Subcutaneous abdominal adipose tissue (tissue), 5 donors: ENCODE measurements around the gene SUCLG2.

Source experiments
- H3K27ac ChIP-seq: one replicate; pipeline ENCODE4 v1.7.0; 2013; ENCODE audit warnings: low read depth, mild to moderate bottlenecking, inconsistent platforms, low read length, moderate library complexity
- H3K27me3 ChIP-seq, 5 donors: one replicate each; pipeline ENCODE4 v1.7.0; 2013; ENCODE audit warnings: low read length in 5 of 5, inconsistent platforms in 1 of 5; ENCODE audit not compliant: control insufficient read depth in 5 of 5, insufficient read depth in 4 of 5
- H3K36me3 ChIP-seq, 5 donors: one replicate each; pipeline ENCODE4 v1.7.0; 2013; ENCODE audit warnings: low read length in 5 of 5; ENCODE audit not compliant: control insufficient read depth in 5 of 5, insufficient read depth in 5 of 5
- H3K4me1 ChIP-seq, 5 donors: one replicate each; pipeline ENCODE4 v1.7.0; 2013; ENCODE audit warnings: low read length in 5 of 5, mild to moderate bottlenecking in 3 of 5, moderate library complexity in 1 of 5; ENCODE audit not compliant: control insufficient read depth in 5 of 5, insufficient read depth in 5 of 5
- H3K4me3 ChIP-seq, 5 donors: one replicate each; pipeline ENCODE4 v1.7.0; 2013; ENCODE audit warnings: low read length in 5 of 5, low read depth in 1 of 5
- H3K9ac ChIP-seq, 5 donors: one replicate each; pipeline ENCODE4 v1.7.0; 2013; ENCODE audit warnings: low read length in 5 of 5, mild to moderate bottlenecking in 4 of 5, moderate library complexity in 3 of 5
- H3K9me3 ChIP-seq, 5 donors: one replicate each; pipeline ENCODE4 v1.7.0; 2013; ENCODE audit warnings: low read length in 5 of 5; ENCODE audit not compliant: control insufficient read depth in 5 of 5
- donor health status: healthy.
- donor health status: healthy.
- donor health status: healthy.
- donor health status: healthy.
- donor health status: healthy.

The SUCLG2 gene

GRCh38 chr3:67346081-67346480 lies 308.3 kb downstream of the SUCLG2 start:
- H3K9ac ChIP-seq: no peak overlapping the region
- H3K4me3 ChIP-seq: no peak overlapping the region
- H3K9me3 ChIP-seq: peaks cover 0 to 4% (median 0%) of the 10 kb centered on the region in 5 donors
- no peaks in the 10 kb centered on the region for H3K4me1 ChIP-seq
- H3K36me3 ChIP-seq: no peaks in the 10 kb centered on the region
- no peak overlapping the region for H3K27ac ChIP-seq
- H3K27me3 ChIP-seq: no peaks in the 10 kb centered on the region

GRCh38 chr3:67335813-67336212 lies 318.6 kb downstream of the SUCLG2 start:
- no peak overlapping the region for H3K9ac ChIP-seq
- H3K27me3 ChIP-seq: no peaks in the 10 kb centered on the region
- no peak overlapping the region for H3K4me3 ChIP-seq
- H3K27ac ChIP-seq: no peak overlapping the region
- no peaks in the 10 kb centered on the region for H3K4me1 ChIP-seq
- no peaks in the 10 kb centered on the region for H3K36me3 ChIP-seq
- peaks cover 3 to 26% (median 24%) of the 10 kb centered on the region in 5 donors for H3K9me3 ChIP-seq

- Histone ChIP-seq H3K4me1 (no peaks in the 10 kb centered on the region), H3K27ac (no peak overlapping the region), H3K9me3 (peaks cover 2 to 18% (median 16%) of the 10 kb centered on the region in 5 donors), H3K9ac (no peak overlapping the region), H3K36me3 (no peaks in the 10 kb centered on the region), H3K27me3 (no peaks in the 10 kb centered on the region), H3K4me3 (no peak overlapping the region)
These were observed 319.8 kb downstream of the SUCLG2 start for GRCh38 chr3:67334588-67334987.

- H3K36me3 ChIP-seq: no peaks in the 10 kb centered on the region
These were observed 325.1 kb downstream of the SUCLG2 start for GRCh38 chr3:67329358-67329757.

GRCh38 chr3:67327582-67327981 lies 326.8 kb downstream of the SUCLG2 start:
- no peaks in the 10 kb centered on the region for H3K27me3 ChIP-seq
- H3K27ac ChIP-seq: no peak overlapping the region
- no peak overlapping the region for H3K9ac ChIP-seq
- no peaks in the 10 kb centered on the region for H3K9me3 ChIP-seq
- H3K4me3 ChIP-seq: no peak overlapping the region
- no peaks in the 10 kb centered on the region for H3K36me3 ChIP-seq
- no peaks in the 10 kb centered on the region for H3K4me1 ChIP-seq

More at GRCh38 chr3:67329358-67329757, 325.1 kb downstream of the SUCLG2 start:
- H3K4me1 ChIP-seq: no peaks in the 10 kb centered on the region
- no peaks in the 10 kb centered on the region for H3K27me3 ChIP-seq
- no peak overlapping the region for H3K27ac ChIP-seq
- no peaks in the 10 kb centered on the region for H3K9me3 ChIP-seq
- no peak overlapping the region for H3K4me3 ChIP-seq
- no peak overlapping the region for H3K9ac ChIP-seq

- Histone ChIP-seq H3K27ac (no peak overlapping the region), H3K36me3 (no peaks in the 10 kb centered on the region), H3K4me1 (no peaks in the 10 kb centered on the region), H3K4me3 (no peak overlapping the region), H3K9me3 (peaks cover 0 to 3% (median 0%) of the 10 kb centered on the region in 5 donors), H3K9ac (no peak overlapping the region), H3K27me3 (no peaks in the 10 kb centered on the region)
These were observed 329.2 kb downstream of the SUCLG2 start for GRCh38 chr3:67325231-67325630.
